WTC11 (cell line): ENCODE results near the gene CELF2. TPM values are rescaled to one million over a fixed set of nuclear protein-coding genes. Genes with fewer than 3 reads are reported as not detected.

Experiments
- ATAC-seq: fragments of 200-7000 bp; cut with Tn5 transposase; 2 replicates; pipeline ENCODE4 v1.10.0; 2021; ENCODE audit warnings: mild to moderate bottlenecking, moderate library complexity
- CTCF ChIA-PET: fragments of 300-600 bp; sonication (Branson Sonifier 250); formaldehyde crosslinking; loops from one replicate; lab custom pipeline; 2021; ENCODE audit warnings: antibody characterized with exemption; lab: Charles Lee
- POLR2A ChIA-PET: fragments of 350-600 bp; sonication (Branson Sonifier 250); formaldehyde crosslinking; loops from one replicate; lab custom pipeline; 2021; ENCODE audit warnings: antibody characterized with exemption; lab: Charles Lee
- DNase-seq: peaks from one replicate; pipeline ENCODE4 v3.0.0; 2021; ENCODE audit warnings: low spot score
- H3K27ac Mint-ChIP-seq: 2 replicates; pipeline ENCODE4 v1.8.0; 2021; ENCODE audit warnings: mixed read lengths
- H3K27me3 Mint-ChIP-seq: 2 replicates; pipeline ENCODE4 v1.8.0; 2021; ENCODE audit warnings: low read depth, mild to moderate bottlenecking, moderate library complexity, mixed read lengths
- H3K36me3 Mint-ChIP-seq: 2 replicates; pipeline ENCODE4 v1.8.0; 2021; ENCODE audit warnings: mixed read lengths
- H3K4me1 Mint-ChIP-seq: 2 replicates; pipeline ENCODE4 v1.8.0; 2022; ENCODE audit warnings: mixed read lengths
- H3K4me3 Mint-ChIP-seq: 2 replicates; pipeline ENCODE4 v1.8.0; 2021; ENCODE audit warnings: mild to moderate bottlenecking, moderate library complexity, mixed read lengths
- H3K9me3 Mint-ChIP-seq: 2 replicates; pipeline ENCODE4 v1.8.0; 2021; ENCODE audit warnings: mixed read lengths
- ARID4B ChIP-seq: sonication (generic); formaldehyde crosslinking; IDR thresholded peaks from 2 replicates; pipeline ENCODE4 v1.8.0; 2023; ENCODE audit warnings: missing genetic modification reagents, mild to moderate bottlenecking, borderline replicate concordance
- CTCF ChIP-seq: fragments of 200-600 bp; IDR thresholded peaks from 2 replicates; pipeline ENCODE4 v1.8.0; 2022; ENCODE audit warnings: antibody characterized with exemption
- E2F1 ChIP-seq: sonication (generic); formaldehyde crosslinking; IDR thresholded peaks from 2 replicates; pipeline ENCODE4 v1.8.0; 2022; ENCODE audit warnings: mild to moderate bottlenecking, missing genetic modification reagents
- IRF2 ChIP-seq: sonication (generic); formaldehyde crosslinking; IDR thresholded peaks from 2 replicates; pipeline ENCODE4 v1.8.0; 2022; ENCODE audit warnings: low read depth, missing genetic modification reagents, borderline replicate concordance
- NR1H2 ChIP-seq: sonication (generic); formaldehyde crosslinking; IDR thresholded peaks from 2 replicates; pipeline ENCODE4 v1.9.0; 2021; ENCODE audit warnings: mild to moderate bottlenecking, moderate library complexity, missing genetic modification reagents
- NR3C1 ChIP-seq: sonication (generic); formaldehyde crosslinking; conservative IDR thresholded peaks from 2 replicates; pipeline ENCODE4 v1.8.1; 2023; ENCODE audit warnings: low read depth, mild to moderate bottlenecking, missing genetic modification reagents
- ZBTB43 ChIP-seq: sonication (generic); formaldehyde crosslinking; IDR thresholded peaks from 2 replicates; pipeline ENCODE4 v1.8.1; 2023; ENCODE audit warnings: mild to moderate bottlenecking, missing genetic modification reagents
- ZNF416 ChIP-seq: fragments of 250-450 bp; sonication (Bioruptor Pico); IDR thresholded peaks from 2 replicates; pipeline ENCODE4 v1.9.0; 2021; ENCODE audit warnings: mild to moderate bottlenecking, inconsistent platforms
- total RNA-seq: library from RNA; stranded (reverse); gene quantifications from 3 replicates; pipeline ENCODE4 v1.2.3, GENCODE V29; 2021
- TF ChIP-seq, protein P1 (sequence below): sonication (generic); formaldehyde crosslinking; IDR thresholded peaks from 2 replicates; pipeline ENCODE4 v1.8.1; 2023; ENCODE audit warnings: mild to moderate bottlenecking, missing genetic modification reagents, moderate library complexity
- TF ChIP-seq, protein P2 (sequence below): fragments of 250-450 bp; sonication (Bioruptor Pico); IDR thresholded peaks from 2 replicates; pipeline ENCODE4 v1.9.0; 2021; ENCODE audit warnings: mild to moderate bottlenecking

Gene CELF2
- total RNA-seq, 1 experiment from 2014 or later, result 24.6 TPM

DNA sequence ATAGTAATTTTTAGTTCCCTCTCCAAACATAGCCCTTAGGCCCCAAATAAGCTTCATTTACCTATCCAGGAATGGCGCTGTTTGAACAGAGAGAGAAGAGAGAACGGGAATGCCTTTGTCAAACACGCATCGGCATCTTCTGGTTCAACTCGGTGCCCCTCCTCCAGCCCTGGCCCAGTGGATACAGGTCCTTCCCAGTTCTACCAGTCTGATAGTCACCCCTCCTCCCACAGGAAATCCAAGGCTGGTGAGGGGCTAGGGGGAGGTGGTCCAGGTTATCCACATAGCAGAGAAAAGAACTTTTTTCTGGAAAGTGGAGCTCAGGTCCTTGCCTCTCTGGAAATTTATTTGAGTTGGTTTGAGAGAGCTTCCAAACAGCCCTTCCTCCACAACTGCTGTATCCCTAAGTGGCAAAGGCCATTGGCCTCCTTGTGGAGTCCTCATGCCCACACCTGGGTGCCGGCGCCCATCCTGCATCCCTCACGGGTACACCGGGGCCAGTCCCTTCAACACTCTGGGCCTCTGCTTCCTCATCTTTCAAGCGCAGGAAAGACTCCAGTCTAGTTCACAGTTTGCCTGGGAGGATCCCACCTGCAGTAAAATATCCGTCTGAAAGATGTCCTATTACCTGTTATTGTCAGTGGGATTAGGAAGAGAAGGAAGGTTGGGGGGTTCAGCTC lies 287.4 kb downstream of the CELF2 start (continued):
- TF ChIP-seq ZNF416 (CRISPR knock-in tag) (no peak), ARID4B (CRISPR knock-in tag) (no peak), CTCF (no peak), E2F1 (CRISPR knock-in tag) (no peak), IRF2 (CRISPR knock-in tag) (no peak)
- TF ChIP-seq, protein P1, sequence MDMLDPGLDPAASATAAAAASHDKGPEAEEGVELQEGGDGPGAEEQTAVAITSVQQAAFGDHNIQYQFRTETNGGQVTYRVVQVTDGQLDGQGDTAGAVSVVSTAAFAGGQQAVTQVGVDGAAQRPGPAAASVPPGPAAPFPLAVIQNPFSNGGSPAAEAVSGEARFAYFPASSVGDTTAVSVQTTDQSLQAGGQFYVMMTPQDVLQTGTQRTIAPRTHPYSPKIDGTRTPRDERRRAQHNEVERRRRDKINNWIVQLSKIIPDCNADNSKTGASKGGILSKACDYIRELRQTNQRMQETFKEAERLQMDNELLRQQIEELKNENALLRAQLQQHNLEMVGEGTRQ (CRISPR knock-in tag), result no peak
- TF ChIP-seq, all 79 proteins: peak for 0

GRCh38 chr10:11305825-11306593 lies 288.3 kb downstream of the CELF2 start:
- DNase-seq, result no peak
- CTCF ChIA-PET, result no interaction called here

More at GRCh38 chr10:11305825-11306593, 288.3 kb downstream of the CELF2 start:
- no peak for TF ChIP-seq ZBTB43 (CRISPR knock-in tag)
- TF ChIP-seq, protein P2, sequence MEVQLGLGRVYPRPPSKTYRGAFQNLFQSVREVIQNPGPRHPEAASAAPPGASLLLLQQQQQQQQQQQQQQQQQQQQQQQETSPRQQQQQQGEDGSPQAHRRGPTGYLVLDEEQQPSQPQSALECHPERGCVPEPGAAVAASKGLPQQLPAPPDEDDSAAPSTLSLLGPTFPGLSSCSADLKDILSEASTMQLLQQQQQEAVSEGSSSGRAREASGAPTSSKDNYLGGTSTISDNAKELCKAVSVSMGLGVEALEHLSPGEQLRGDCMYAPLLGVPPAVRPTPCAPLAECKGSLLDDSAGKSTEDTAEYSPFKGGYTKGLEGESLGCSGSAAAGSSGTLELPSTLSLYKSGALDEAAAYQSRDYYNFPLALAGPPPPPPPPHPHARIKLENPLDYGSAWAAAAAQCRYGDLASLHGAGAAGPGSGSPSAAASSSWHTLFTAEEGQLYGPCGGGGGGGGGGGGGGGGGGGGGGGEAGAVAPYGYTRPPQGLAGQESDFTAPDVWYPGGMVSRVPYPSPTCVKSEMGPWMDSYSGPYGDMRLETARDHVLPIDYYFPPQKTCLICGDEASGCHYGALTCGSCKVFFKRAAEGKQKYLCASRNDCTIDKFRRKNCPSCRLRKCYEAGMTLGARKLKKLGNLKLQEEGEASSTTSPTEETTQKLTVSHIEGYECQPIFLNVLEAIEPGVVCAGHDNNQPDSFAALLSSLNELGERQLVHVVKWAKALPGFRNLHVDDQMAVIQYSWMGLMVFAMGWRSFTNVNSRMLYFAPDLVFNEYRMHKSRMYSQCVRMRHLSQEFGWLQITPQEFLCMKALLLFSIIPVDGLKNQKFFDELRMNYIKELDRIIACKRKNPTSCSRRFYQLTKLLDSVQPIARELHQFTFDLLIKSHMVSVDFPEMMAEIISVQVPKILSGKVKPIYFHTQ (CRISPR knock-in tag), result no peak
- TF ChIP-seq NR1H2 (CRISPR knock-in tag), result no peak
- no peak for TF ChIP-seq NR3C1
- TF ChIP-seq, all 79 proteins: peak for 0
- Mint-ChIP-seq H3K4me3 (no peak overlapping the region), H3K36me3 (peaks cover 41% of the 10 kb centered on the region), H3K9me3 (peaks cover 47% of the 10 kb centered on the region), H3K4me1 (peaks cover 4% of the 10 kb centered on the region), H3K27ac (no peak overlapping the region), H3K27me3 (no peaks in the 10 kb centered on the region; the same call in 1 of the 2 replicates)
- ATAC-seq, result no peak
- POLR2A ChIA-PET, result no interaction called here
